Measurements from ENCODE around the gene FYB2. TPM values are rescaled to one million over a fixed set of nuclear protein-coding genes. Genes with fewer than 3 reads are reported as not detected.

Gene FYB2
- total and polyA plus RNA-seq, 7 donors, result 1.4 to 2.3 (median 1.8) TPM; not detected in 4

DNA sequence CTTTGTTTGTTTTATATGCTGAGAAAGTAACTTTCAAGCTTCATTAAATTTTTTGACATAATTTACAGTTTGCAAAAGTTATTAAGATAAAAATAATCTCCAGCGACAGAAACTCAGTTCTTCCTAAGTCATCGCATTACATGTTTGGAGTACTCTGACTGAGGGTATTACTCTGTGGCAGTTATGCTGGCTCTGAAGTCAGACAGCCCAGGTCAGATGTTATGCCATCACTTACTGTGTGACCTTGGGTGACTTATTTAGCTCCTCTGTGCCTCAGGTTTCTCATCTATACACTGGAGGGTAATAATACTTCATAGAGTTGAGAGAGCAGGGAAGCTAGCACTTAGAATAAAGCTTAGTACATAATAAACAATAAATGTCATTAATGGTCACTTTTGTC is 147.7 kb downstream of the FYB2 start:
- intact Hi-C loops (cut with DNase I), result no loop called here
- DNase-seq, result no peak
- Histone ChIP-seq H3K9me3 (no peaks in the 10 kb centered on the region), H3K27me3 (no peaks in the 10 kb centered on the region), H3K4me3 (no peak overlapping the region), H3K27ac (no peak overlapping the region), H3K4me1 (no peaks in the 10 kb centered on the region), H3K36me3 (no peaks in the 10 kb centered on the region)
- TF ChIP-seq POLR2A (IDR thresholded peaks at IDR 0.05) (no peak), POLR2AphosphoS5 (IDR thresholded peaks at IDR 0.05) (no peak), EP300 (IDR thresholded peaks at IDR 0.05) (no peak), CTCF (IDR thresholded peaks at IDR 0.05) (no peak)
- WGBS, 2 donors, result 93 to 94% methylated on average over 2 of the region's 2 CpGs

DNA sequence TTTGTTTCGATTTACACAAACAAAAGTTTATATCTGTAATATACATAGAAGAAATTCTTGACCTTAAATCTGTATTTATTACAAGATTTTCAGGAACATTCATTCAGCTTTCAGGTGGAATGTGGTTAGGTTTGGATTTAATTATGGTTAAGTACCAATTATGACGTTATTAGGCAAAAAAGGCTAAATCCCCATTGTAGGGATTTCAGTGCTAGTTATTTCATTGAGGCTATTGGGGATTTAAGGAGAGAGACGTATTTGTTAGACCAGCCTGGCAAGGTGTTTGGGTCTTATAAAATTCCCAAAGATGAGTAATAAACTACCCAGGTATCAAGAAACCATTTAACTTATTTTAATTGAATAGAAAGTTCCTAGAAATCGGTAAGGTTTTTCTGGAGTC is 148.1 kb downstream of the FYB2 start:
- Histone ChIP-seq H3K9me3 (no peaks in the 10 kb centered on the region), H3K27ac (no peak overlapping the region), H3K36me3 (no peaks in the 10 kb centered on the region), H3K4me1 (no peaks in the 10 kb centered on the region), H3K4me3 (no peak overlapping the region), H3K27me3 (no peaks in the 10 kb centered on the region)
- no peak for TF ChIP-seq POLR2A (IDR thresholded peaks at IDR 0.05)
- TF ChIP-seq EP300 (IDR thresholded peaks at IDR 0.05), result no peak
- TF ChIP-seq CTCF (IDR thresholded peaks at IDR 0.05), result no peak
- no peak for TF ChIP-seq POLR2AphosphoS5 (IDR thresholded peaks at IDR 0.05)
- WGBS, 2 donors, result 90 to 93% methylated on average over 4 of the region's 4 CpGs
- intact Hi-C loops (cut with DNase I), result no loop called here
- DNase-seq, result no peak

DNA sequence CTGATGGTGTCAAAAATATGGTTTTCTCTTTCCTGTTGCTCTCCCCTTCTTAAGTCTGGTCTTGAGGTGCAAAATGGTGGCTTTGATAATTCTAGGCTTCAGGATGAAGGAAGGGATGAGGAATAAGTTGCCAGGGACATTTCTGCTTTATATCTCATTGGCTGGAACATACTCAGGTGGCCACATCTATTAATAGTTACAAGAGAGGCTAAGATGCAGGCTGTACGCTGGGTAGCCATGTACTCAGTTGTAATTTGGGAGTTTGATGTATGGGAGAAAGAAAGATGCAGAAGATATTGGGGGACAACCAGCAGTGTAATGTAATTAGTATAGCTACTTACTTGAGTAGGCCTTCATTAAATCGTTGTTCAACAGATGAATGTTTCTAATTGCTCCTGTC is 148.9 kb downstream of the FYB2 start:
- H3K27me3 ChIP-seq, result no peaks in the 10 kb centered on the region
- intact Hi-C loops (cut with DNase I), result no loop called here
- WGBS, 2 donors, result 42 to 47% methylated on average over 2 of the region's 2 CpGs

More for the DNA sequence above, 148.9 kb downstream of the FYB2 start:
- DNase-seq, result no peak
- no peak for TF ChIP-seq EP300 (IDR thresholded peaks at IDR 0.05)
- no peak for TF ChIP-seq CTCF (IDR thresholded peaks at IDR 0.05)
- no peak for TF ChIP-seq POLR2A (IDR thresholded peaks at IDR 0.05)
- no peak for TF ChIP-seq POLR2AphosphoS5 (IDR thresholded peaks at IDR 0.05)
- Histone ChIP-seq H3K9me3 (no peaks in the 10 kb centered on the region), H3K4me3 (no peak overlapping the region), H3K4me1 (peaks cover 0 to 3% (median 0%) of the 10 kb centered on the region in 4 donors), H3K27ac (no peak overlapping the region), H3K36me3 (no peaks in the 10 kb centered on the region)

Other genes starting within 250 kb of the FYB2 start
- gene PLPP3, start 239.8 kb downstream of the FYB2 start, total RNA-seq, result 100 to 1,000 TPM in 2 of 4 donors, 10 to 100 TPM in 2; 92.8 to 136 (median 109) TPM
- 10 to 100 TPM in 2 of 3 donors, 1 to 10 TPM in 1; 4.9 to 20.7 (median 16.8) TPM for gene PLPP3, start 239.8 kb downstream of the FYB2 start, polyA plus RNA-seq
- 10 to 100 TPM; 25.3 to 30.8 (median 27.8) TPM for gene PRKAA2, start 174.1 kb downstream of the FYB2 start, total RNA-seq
- 1 to 10 TPM in 1 of 3 donors, under 1 TPM in 2; 0.23 to 1.4 (median 0.60) TPM for gene PRKAA2, start 174.1 kb downstream of the FYB2 start, polyA plus RNA-seq
- gene C8A, start 35.4 kb upstream of the FYB2 start, total RNA-seq, result not detected
- gene C8A, start 35.4 kb upstream of the FYB2 start, polyA plus RNA-seq, result not detected
- gene C8B, start 146.6 kb upstream of the FYB2 start, total RNA-seq, result not detected
- not detected for gene C8B, start 146.6 kb upstream of the FYB2 start, polyA plus RNA-seq

Measured in sigmoid colon (tissue), 7 donors.